K562 (cell line): ENCODE measurements around the gene XPO4. TPM values are rescaled to one million over a fixed set of nuclear protein-coding genes. Genes with fewer than 3 reads are reported as not detected.
"Not testable (repeated sequence)": the region's sequence is repeated elsewhere in the genome, so short reads cannot be mapped to it uniquely, and the experiment has no call there.

Experiments
- ATAC-seq: fragments of 200-7000 bp; cut with Tn5 transposase; 3 replicates; pipeline ENCODE4 v1.9.1; 2020; ENCODE audit warnings: moderate library complexity
- BruUV-seq: library from RNA; stranded (reverse); fragments of 400-500 nt; replicated peaks from 2 replicates; lab custom pipeline; 2021; lab: Mats Ljungman, UMichigan
- CTCF ChIA-PET: fragments of 300-600 bp; formaldehyde crosslinking; extraction: SDS; loops from one replicate; lab custom pipeline; 2021; ENCODE audit warnings: low intra/inter-chr PET ratio; lab: Yijun Ruan, JAX
- POLR2A ChIA-PET: fragments of 300-600, 350-650 bp; sonication (Branson Sonifier 250); formaldehyde crosslinking; extraction: SDS; loops from one replicate; lab custom pipeline; 2021; ENCODE audit warnings: antibody characterized with exemption, inconsistent platforms; lab: Yijun Ruan, JAX
- DNase-seq, 4 experiments: peaks; one replicate each; pipeline versions ENCODE4 v3.0.0 to v3.0.0-alpha.2; 2011 to 2018; ENCODE audit warnings: low spot score in 3 of 4, mixed read lengths in 3 of 4; ENCODE audit errors: extremely low read depth in 1 of 4
- FAIRE-seq: peaks from 2 replicates; lab custom pipeline; 2011; peaks lifted over from hg19 to GRCh38; lab: Jason Lieb, UNC
- H2AFZ ChIP-seq: 2 replicates; pipeline ENCODE4 v1.6.0; 2011; ENCODE audit warnings: low read depth, low read length, control low read depth, inconsistent platforms
- H3K27ac ChIP-seq: fragments of 200-600 bp; 3 replicates; pipeline ENCODE4 v1.8.0; 2011; ENCODE audit warnings: low read depth, mild to moderate bottlenecking, control low read depth, inconsistent platforms, low read length, moderate library complexity, mixed read lengths; ENCODE audit errors: extremely low read depth
- H3K27me3 ChIP-seq, 2 experiments: fragments of 300-600 bp in 1 of 2; 2 replicates in 1 of 2; 3 replicates in 1 of 2; pipeline versions ENCODE4 v1.6.0 to v1.8.0; 2011; ENCODE audit warnings: inconsistent platforms in 2 of 2, low read length in 2 of 2, mild to moderate bottlenecking in 1 of 2, mixed read lengths in 1 of 2, moderate library complexity in 1 of 2; ENCODE audit not compliant: control insufficient read depth in 2 of 2, insufficient read depth in 2 of 2
- H3K36me3 ChIP-seq: fragments of 300-600 bp; 3 replicates; pipeline ENCODE4 v1.8.0; 2011; ENCODE audit warnings: mild to moderate bottlenecking, low read length, inconsistent platforms; ENCODE audit not compliant: control insufficient read depth, insufficient read depth
- H3K4me1 ChIP-seq, 2 experiments: fragments of 200-600 bp in 1 of 2; replicated peaks in 1 of 2; 2 replicates in 1 of 2; 3 replicates in 1 of 2; pipeline versions ENCODE4 v1.5.1 to v1.8.0; 2011; ENCODE audit warnings: inconsistent platforms in 2 of 2, low read length in 2 of 2, mild to moderate bottlenecking in 1 of 2, mixed read lengths in 1 of 2, moderate library complexity in 1 of 2; ENCODE audit not compliant: control insufficient read depth in 2 of 2, insufficient read depth in 2 of 2
- H3K4me2 ChIP-seq: 2 replicates; pipeline ENCODE4 v1.6.1; 2011; ENCODE audit warnings: low read length, control low read depth, inconsistent platforms, mixed read lengths; ENCODE audit not compliant: insufficient read depth
- H3K4me3 ChIP-seq: fragments of 200-600 bp; sonication (generic), shearing (Covaris generic); 2 replicates; pipeline ENCODE4 v1.5.1; 2016; ENCODE audit warnings: control low read depth, inconsistent platforms
- H3K79me2 ChIP-seq: fragments of 200-600 bp; 3 replicates; pipeline ENCODE4 v1.8.0; 2011; ENCODE audit warnings: low read length, inconsistent platforms; ENCODE audit not compliant: control insufficient read depth, insufficient read depth
- H3K9ac ChIP-seq, 2 experiments: 2 replicates each; pipeline versions ENCODE4 v1.6.0 to v1.6.1; 2011; ENCODE audit warnings: low read depth in 2 of 2, low read length in 2 of 2, control low read depth in 1 of 2, inconsistent platforms in 1 of 2, mild to moderate bottlenecking in 1 of 2, mixed read lengths in 1 of 2; ENCODE audit not compliant: insufficient read depth in 1 of 2
- H3K9me1 ChIP-seq: one replicate; pipeline ENCODE4 v1.6.0; 2011; ENCODE audit warnings: inconsistent platforms, mild to moderate bottlenecking, low read length, moderate library complexity; ENCODE audit not compliant: control insufficient read depth, insufficient read depth
- H3K9me3 ChIP-seq: replicated peaks from 2 replicates; pipeline ENCODE4 v1.5.1; 2011; ENCODE audit warnings: low read depth, low read length, inconsistent platforms; ENCODE audit not compliant: control insufficient read depth, insufficient read depth
- H4K20me1 ChIP-seq: replicated peaks from 2 replicates; pipeline ENCODE4 v1.6.1; 2011; ENCODE audit warnings: low read length, inconsistent platforms, mixed read lengths; ENCODE audit not compliant: control insufficient read depth, insufficient read depth
- ASH1L ChIP-seq: fragments of 450-650 bp; IDR thresholded peaks from 2 replicates; pipeline ENCODE4 v1.6.1; 2018; ENCODE audit warnings: borderline replicate concordance, mild to moderate bottlenecking, low read depth; ENCODE audit not compliant: partially characterized antibody
- ATF3 ChIP-seq, 2 experiments: fragments of 450-650 bp in 1 of 2; sonication (generic) in 1 of 2; formaldehyde crosslinking in 1 of 2; IDR thresholded peaks in 1 of 2; conservative IDR thresholded peaks in 1 of 2; 2 replicates each; pipeline versions ENCODE4 v1.6.1 to v1.8.1; 2016 to 2023; ENCODE audit warnings: mild to moderate bottlenecking in 2 of 2, moderate library complexity in 2 of 2, inconsistent platforms in 1 of 2, missing genetic modification reagents in 1 of 2
- CC2D1A ChIP-seq: fragments of 450-650 bp; IDR thresholded peaks from 2 replicates; pipeline ENCODE4 v1.6.1; 2017; ENCODE audit warnings: mild to moderate bottlenecking
- FOS ChIP-seq: IDR thresholded peaks from 3 replicates; pipeline ENCODE4 v1.6.1; 2011; ENCODE audit not compliant: insufficient read length; ENCODE audit errors: extremely low read depth
- NFYB ChIP-seq: IDR thresholded peaks from 2 replicates; pipeline ENCODE4 v1.6.1; 2011; ENCODE audit warnings: mild to moderate bottlenecking, moderate library complexity; ENCODE audit not compliant: insufficient read length; ENCODE audit errors: extremely low read depth
- RBM25 ChIP-seq: fragments of 200-400 bp; formaldehyde crosslinking; IDR thresholded peaks from 2 replicates; pipeline ENCODE4 v1.6.1; 2018; ENCODE audit warnings: low read length, low read depth, moderate library complexity; ENCODE audit not compliant: severe bottlenecking
- ZNF316 ChIP-seq: fragments of 450-650 bp; IDR thresholded peaks from 2 replicates; pipeline ENCODE4 v1.6.1; 2016
- ZNF347 ChIP-seq: fragments of 450-650 bp; formaldehyde crosslinking; IDR thresholded peaks from 2 replicates; pipeline ENCODE4 v1.4.0; 2020; ENCODE audit warnings: low read depth, mild to moderate bottlenecking, moderate library complexity
- WGBS: fragments of 100-300 bp; shearing (Covaris generic); methylation state at CpG from one replicate; pipeline ENCODE4 v1.1.6; 2016; ENCODE audit warnings: low coverage, mixed read lengths; ENCODE audit not compliant: insufficient coverage; ENCODE audit errors: missing lambda C conversion rate; 5-methylcytosine and 5-hydroxymethylcytosine counted together
- in situ Hi-C: fragments of 300-500 bp; cut with MboI; formaldehyde crosslinking; loops from 4 replicates; pipeline ENCODE4 v1.15.0; 2018; ENCODE audit warnings: inconsistent platforms, mixed read lengths
- intact Hi-C: fragments of 100-400 bp; cut with micrococcal nuclease; formaldehyde crosslinking; loops from 2 replicates; pipeline ENCODE4 v1.14.2; 2022
- polyA plus RNA-seq, 8 experiments: library from polyadenylated mRNA; depleted of rRNA in 4 of 8; stranded (reverse) in 5 of 8; unstranded in 3 of 8; fragments of >200 nt; fragmentation: Nextera tagmentation in 2 of 8; fragmentation: Illumina TruSeq in 1 of 8; extraction: Ambion mirVana in 2 of 8; extraction: Trizol in 1 of 8; gene quantifications; 2 replicates each; pipeline versions ENCODE4 v1.2.1 to v1.2.3, GENCODE V29; 2011 to 2014; ENCODE audit warnings: inconsistent platforms in 1 of 8, missing spikeins in 1 of 8
- total RNA-seq, 7 experiments: library from RNA; depleted of rRNA in 6 of 7; stranded (reverse); fragments of >200 nt in 6 of 7; fragmentation: Illumina TruSeq in 2 of 7; extraction: Trizol in 2 of 7; gene quantifications; 2 replicates each; pipeline versions ENCODE4 v1.2.1 to v1.2.3, GENCODE V29; 2011 to 2021; ENCODE audit warnings: low replicate concordance in 1 of 7

XPO4 gene
- total and polyA plus RNA-seq, 9 of the 15 experiments (the other 6 are each of a cell fraction or from before 2014, with no cell fraction given): 5.5 to 25.1 (median 17.5) TPM

GRCh38 chr13:20877902-20878301 is 24.6 kb downstream of the XPO4 start:
- H3K27me3 ChIP-seq: no peaks in the 10 kb centered on the region
- FAIRE-seq (no peak), ATAC-seq (no peak), DNase-seq (no peak)
- WGBS: 100% methylated on average over 2 of the region's 2 CpGs
- ChIA-PET POLR2A (no interaction called here), CTCF (no interaction called here)
- TF ChIP-seq ATF3 (IDR thresholded peaks at IDR 0.05) (0 out of 2 replicates have a peak, but pooled peaks have one; percentile 21), ATF3 (CRISPR knock-in tag; conservative IDR thresholded peaks at IDR 0.05) (no peak), ZNF347 (CRISPR knock-in tag) (no peak)
- peaks cover 97% of the 10 kb centered on the region for H3K79me2 ChIP-seq
- H3K36me3 ChIP-seq: 0 out of 3 replicates have a peak, but pooled peaks cover 2% of the 10 kb centered on the region
- intact Hi-C loops: no loop called here
- H3K4me2 ChIP-seq: no peak overlapping the region
- no peak overlapping the region for H3K9ac ChIP-seq
- no peaks in the 10 kb centered on the region for H3K9me1 ChIP-seq
- no peak overlapping the region for H2AFZ ChIP-seq
- H3K9me3 ChIP-seq: peaks cover 2% of the 10 kb centered on the region; the same call in 1 of the 2 replicates
- no TSS peak for BruUV-seq
- H3K27ac ChIP-seq: no peak overlapping the region
- no peaks in the 10 kb centered on the region for H4K20me1 ChIP-seq
- no peak overlapping the region for H3K4me3 ChIP-seq
- in situ Hi-C loops: no loop called here
- peaks cover 0 to 7% of the 10 kb centered on the region in 2 experiments; a peak in 3 of 5 replicates for H3K4me1 ChIP-seq

- H3K9me1 ChIP-seq, H2AFZ ChIP-seq, intact Hi-C loops, in situ Hi-C loops, ATAC-seq, H3K27ac ChIP-seq, H3K4me3 ChIP-seq, H3K9me3 ChIP-seq, H3K36me3 ChIP-seq, H3K9ac ChIP-seq, BruUV-seq, DNase-seq, CTCF ChIA-PET, H4K20me1 ChIP-seq, H3K4me2 ChIP-seq, H3K27me3 ChIP-seq, FAIRE-seq, H3K4me1 ChIP-seq: not testable (repeated sequence)
- POLR2A ChIA-PET: interaction anchor here (0.9 kb wide), 1 partner anchor 21 kb away, joined by 3 read pairs; no protein-coding TSS in a partner anchor
- TF ChIP-seq FOS (peak; percentile 6), ASH1L (peak; percentile 58), RBM25 (peak; percentile 71), NFYB (peak; percentile 90), CC2D1A (peak; percentile 24; the same call in 1 of the 2 replicates), ZNF316 (peak; percentile 40; the same call in 1 of the 2 replicates)
- peaks cover 97% of the 10 kb centered on the region for H3K79me2 ChIP-seq
- WGBS: 95% methylated on average over 5 of the region's 5 CpGs
Observed at GRCh38 chr13:20876802-20877201, 25.7 kb downstream of the XPO4 start.

GRCh38 chr13:20874439-20874838 is 28.1 kb downstream of the XPO4 start:
- H3K4me2 ChIP-seq, H3K4me3 ChIP-seq, CTCF ChIA-PET, intact Hi-C loops, POLR2A ChIA-PET, H3K36me3 ChIP-seq, DNase-seq, H3K9me3 ChIP-seq, H3K9me1 ChIP-seq, H3K4me1 ChIP-seq, BruUV-seq, in situ Hi-C loops, H3K9ac ChIP-seq, H4K20me1 ChIP-seq, H2AFZ ChIP-seq, H3K27me3 ChIP-seq, H3K27ac ChIP-seq, FAIRE-seq, ATAC-seq: not testable (repeated sequence)
- WGBS: 92% methylated on average over 5 of the region's 8 CpGs
- H3K79me2 ChIP-seq: peaks cover 98% of the 10 kb centered on the region
